IMR-90 (cell line): ENCODE results near the gene LHPP. TPM values are rescaled to one million over a fixed set of nuclear protein-coding genes. Genes with fewer than 3 reads are reported as not detected.

ENCODE experiments used
- ATAC-seq: fragments of 200-7000 bp; cut with Tn5 transposase; 2 replicates; pipeline ENCODE4 v1.9.1; 2020; ENCODE audit warnings: low read depth, mild to moderate bottlenecking, moderate library complexity
- BruUV-seq: library from RNA; stranded (reverse); fragments of 400-500 nt; replicated peaks from 2 replicates; lab custom pipeline; 2021; lab: Mats Ljungman, UMichigan
- CTCF ChIA-PET: fragments of 300-600 bp; formaldehyde crosslinking; extraction: SDS; loops from one replicate; lab custom pipeline; 2021; ENCODE audit warnings: antibody characterized with exemption; lab: Yijun Ruan, JAX
- POLR2A ChIA-PET: fragments of 300-600 bp; sonication (Branson Sonifier 250); formaldehyde crosslinking; loops from one replicate; lab custom pipeline; 2022; ENCODE audit warnings: antibody characterized with exemption; ENCODE audit not compliant: unreplicated experiment; lab: Charles Lee
- DNase-seq: peaks from one replicate; pipeline ENCODE4 v3.0.0; 2013
- H2AFZ ChIP-seq: replicated peaks from 2 replicates; pipeline ENCODE3; 2013; ENCODE audit warnings: low read length, mild to moderate bottlenecking; ENCODE audit not compliant: poor library complexity
- H2AK5ac ChIP-seq: 2 replicates; pipeline ENCODE4 v1.6.1; 2013; ENCODE audit warnings: low read depth, low read length, inconsistent platforms
- H2AK9ac ChIP-seq: replicated peaks from 2 replicates; pipeline ENCODE3; 2013; ENCODE audit warnings: mild to moderate bottlenecking, low read depth, low read length, moderate library complexity; ENCODE audit not compliant: poor library complexity
- H2BK120ac ChIP-seq: 2 replicates; pipeline ENCODE4 v1.6.1; 2013; ENCODE audit warnings: low read depth, low read length, inconsistent platforms
- H2BK15ac ChIP-seq: 3 replicates; pipeline ENCODE4 v1.6.1; 2013; ENCODE audit warnings: low read depth, low read length, inconsistent platforms
- H2BK20ac ChIP-seq: 2 replicates; pipeline ENCODE4 v1.6.1; 2013; ENCODE audit warnings: low read depth, mild to moderate bottlenecking, inconsistent platforms, low read length, moderate library complexity
- H2BK5ac ChIP-seq: 2 replicates; pipeline ENCODE4 v1.6.1; 2013; ENCODE audit warnings: mild to moderate bottlenecking, low read depth, low read length, inconsistent platforms; ENCODE audit not compliant: poor library complexity, severe bottlenecking
- H3K14ac ChIP-seq: replicated peaks from 2 replicates; pipeline ENCODE4 v1.6.1; 2013; ENCODE audit warnings: low read depth, low read length, inconsistent platforms
- H3K18ac ChIP-seq: 2 replicates; pipeline ENCODE4 v1.6.1; 2013; ENCODE audit warnings: low read depth, low read length, control low read depth
- H3K23ac ChIP-seq: 2 replicates; pipeline ENCODE4 v1.6.1; 2013; ENCODE audit warnings: low read depth, low read length, inconsistent platforms
- H3K27ac ChIP-seq: 2 replicates; pipeline ENCODE4 v1.5.1; 2013; ENCODE audit warnings: mild to moderate bottlenecking, control low read depth, low read length; ENCODE audit not compliant: insufficient read depth
- H3K27me3 ChIP-seq: 2 replicates; pipeline ENCODE4 v1.6.1; 2013; ENCODE audit warnings: low read length; ENCODE audit not compliant: control insufficient read depth, insufficient read depth
- H3K36me3 ChIP-seq: 2 replicates; pipeline ENCODE4 v1.6.1; 2013; ENCODE audit warnings: low read length, mixed read lengths; ENCODE audit not compliant: control insufficient read depth, insufficient read depth
- H3K4ac ChIP-seq: 2 replicates; pipeline ENCODE4 v1.6.1; 2013; ENCODE audit warnings: low read depth, low read length, inconsistent platforms
- H3K4me1 ChIP-seq: 2 replicates; pipeline ENCODE4 v1.6.1; 2013; ENCODE audit warnings: low read length, mixed read lengths; ENCODE audit not compliant: control insufficient read depth, insufficient read depth
- H3K4me2 ChIP-seq: 2 replicates; pipeline ENCODE4 v1.6.1; 2013; ENCODE audit warnings: low read depth, mild to moderate bottlenecking, control low read depth, low read length, moderate library complexity
- H3K4me3 ChIP-seq: 2 replicates; pipeline ENCODE4 v1.5.1; 2013; ENCODE audit warnings: low read depth, mild to moderate bottlenecking, control low read depth, low read length, moderate library complexity; ENCODE audit not compliant: insufficient read depth
- H3K56ac ChIP-seq: 2 replicates; pipeline ENCODE4 v1.6.1; 2013; ENCODE audit warnings: low read length, inconsistent platforms; ENCODE audit not compliant: insufficient read depth; ENCODE audit errors: extremely low read depth
- H3K79me1 ChIP-seq, 2 experiments: 2 replicates each; pipeline ENCODE4 v1.6.1; 2013; ENCODE audit warnings: low read length in 2 of 2, inconsistent platforms in 1 of 2, low read depth in 1 of 2
- H3K9ac ChIP-seq: 2 replicates; pipeline ENCODE4 v1.6.1; 2013; ENCODE audit warnings: low read depth, low read length, control low read depth
- H3K9me1 ChIP-seq: 2 replicates; pipeline ENCODE4 v1.6.1; 2013; ENCODE audit warnings: low read length, inconsistent platforms; ENCODE audit not compliant: insufficient read depth
- H3K9me3 ChIP-seq: 2 replicates; pipeline ENCODE4 v1.6.1; 2013; ENCODE audit warnings: low read length; ENCODE audit not compliant: control insufficient read depth, insufficient read depth
- H4K20me1 ChIP-seq: 2 replicates; pipeline ENCODE4 v1.6.1; 2013; ENCODE audit warnings: low read length, inconsistent platforms; ENCODE audit not compliant: insufficient read depth
- H4K5ac ChIP-seq: 2 replicates; pipeline ENCODE4 v1.6.1; 2013; ENCODE audit warnings: mild to moderate bottlenecking, low read depth, low read length, control low read depth
- H4K8ac ChIP-seq, 2 experiments: 2 replicates each; pipeline ENCODE4 v1.6.1; 2013; ENCODE audit warnings: low read depth in 2 of 2, low read length in 2 of 2, control low read depth in 1 of 2, inconsistent platforms in 1 of 2
- H4K91ac ChIP-seq: 2 replicates; pipeline ENCODE4 v1.6.1; 2013; ENCODE audit warnings: low read depth, low read length, inconsistent platforms; ENCODE audit not compliant: insufficient read depth
- MAFK ChIP-seq: IDR thresholded peaks from 2 replicates; pipeline ENCODE4 v1.6.1; 2012; ENCODE audit warnings: low read depth, low read length, improper control_type of control experiment
- NFE2L2 ChIP-seq: fragments of 150-350 bp; IDR thresholded peaks from 2 replicates; pipeline ENCODE4 v1.6.1; 2016; ENCODE audit warnings: low read depth, mild to moderate bottlenecking, low read length
- WGBS, 2 experiments: methylation state at CpG; one replicate each; pipeline versions ENCODE4 v1.1.5 to v1.1.7; 2013; ENCODE audit warnings: missing lambda C conversion rate in 2 of 2; ENCODE audit not compliant: insufficient read length in 1 of 2; ENCODE audit errors: extremely low coverage in 2 of 2; 5-methylcytosine and 5-hydroxymethylcytosine counted together
- dilution Hi-C: fragments of 300-500 bp; cut with HindIII; formaldehyde crosslinking; loops from one replicate; pipeline ENCODE4 v1.14.3; 2018; ENCODE audit warnings: low sequenced_read_pairs; ENCODE audit not compliant: unreplicated experiment
- in situ Hi-C: fragments of 300-500 bp; cut with MboI; formaldehyde crosslinking; loops from 3 replicates; pipeline ENCODE4 v1.14.3; 2019; ENCODE audit warnings: low sequenced_read_pairs, inconsistent platforms, mixed read lengths
- intact Hi-C: fragments of 100-400 bp; cut with micrococcal nuclease; formaldehyde crosslinking; loops from 2 replicates; pipeline ENCODE4 v1.10.0; 2022
- polyA plus RNA-seq, 3 experiments: library from polyadenylated mRNA; depleted of rRNA; stranded (reverse); fragments of >200 nt; gene quantifications; 2 replicates each; pipeline ENCODE4 v1.2.3, GENCODE V29; 2012; ENCODE audit warnings: low replicate concordance in 1 of 3
- total RNA-seq: library from RNA; depleted of rRNA; stranded (reverse); fragments of >200 nt; gene quantifications from 2 replicates; pipeline ENCODE4 v1.2.3, GENCODE V29; 2012

The LHPP gene
- total and polyA plus RNA-seq, 2 of the 4 experiments (the other 2 are of a cell fraction), result 2.7 to 8.3 TPM

DNA sequence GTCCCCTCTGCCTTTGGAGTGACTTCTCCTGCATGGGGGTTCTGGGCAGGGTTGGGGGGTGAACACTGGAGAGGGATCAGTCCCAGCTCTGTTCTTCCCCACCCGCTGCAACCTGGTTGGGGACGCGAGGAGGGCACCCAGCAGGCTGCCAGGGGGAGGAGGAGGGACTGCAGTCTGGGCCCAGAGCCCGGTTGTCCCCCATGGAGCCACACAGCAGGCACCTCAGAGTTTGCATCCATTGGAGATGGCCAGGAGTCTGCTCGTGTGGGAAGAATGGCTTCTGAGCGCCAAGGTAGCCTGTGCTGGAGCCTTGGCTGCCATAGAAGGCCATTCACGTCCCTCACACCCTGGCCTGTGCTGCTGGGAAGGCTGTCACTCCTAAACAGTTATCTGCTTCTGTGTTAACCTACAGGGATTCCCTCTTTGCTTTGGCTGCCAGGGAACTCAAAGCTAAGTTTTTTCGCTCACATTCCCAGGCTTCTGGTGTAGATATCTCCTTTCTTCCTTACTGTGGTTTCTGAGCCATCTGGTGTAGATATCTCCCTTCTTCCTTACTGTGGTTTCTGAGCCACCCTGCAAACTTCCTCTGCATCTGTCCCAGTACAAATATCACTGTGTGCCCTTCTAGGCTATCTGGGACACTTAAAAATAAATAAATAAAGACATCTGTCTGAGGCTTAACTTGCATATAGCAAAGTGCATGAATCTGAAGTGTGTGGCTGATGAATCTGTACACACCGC lies 133.7 kb downstream of the LHPP start:
- no peak overlapping the region for H3K27ac ChIP-seq
- ATAC-seq, result no peak
- no peak overlapping the region for H3K23ac ChIP-seq
- no TSS peak for BruUV-seq
- H4K91ac ChIP-seq, result no peak overlapping the region
- no peaks in the 10 kb centered on the region for H3K4me1 ChIP-seq
- H3K18ac ChIP-seq, result no peak overlapping the region
- no peak overlapping the region for H4K5ac ChIP-seq
- no peak for TF ChIP-seq MAFK
- TF ChIP-seq NFE2L2, result no peak
- peak overlapping the region; percentile 14 for H2AK9ac ChIP-seq
- H3K56ac ChIP-seq, result no peak overlapping the region
- no peak overlapping the region for H2BK20ac ChIP-seq
- in situ Hi-C loops (no loop called here), dilution Hi-C loops (no loop called here), intact Hi-C loops (no loop called here)
- no peaks in the 10 kb centered on the region for H3K36me3 ChIP-seq
- no peaks in the 10 kb centered on the region for H3K9me1 ChIP-seq
- no peak overlapping the region for H3K4me3 ChIP-seq
- H3K4me2 ChIP-seq, result no peak overlapping the region
- H2AFZ ChIP-seq, result no peak overlapping the region
- H2BK5ac ChIP-seq, result no peak overlapping the region
- H3K9me3 ChIP-seq, result peaks cover 12% of the 10 kb centered on the region
- H4K8ac ChIP-seq, result no peak overlapping the region
- WGBS, 2 experiments, result 86% methylated on average over 2 of the region's 9 CpGs; no CpG with 5 or more reads in 1 of the 2 experiments
- ChIA-PET CTCF (no interaction called here), POLR2A (no interaction called here)
- H3K9ac ChIP-seq, result no peak overlapping the region
- DNase-seq, result no peak
- no peak overlapping the region for H2BK15ac ChIP-seq
- no peak overlapping the region for H2AK5ac ChIP-seq
- H3K14ac ChIP-seq, result no peak overlapping the region
- H3K79me1 ChIP-seq, result no peaks in the 10 kb centered on the region
- peaks cover 3% of the 10 kb centered on the region; the same call in 1 of the 2 replicates for H3K27me3 ChIP-seq
- H2BK120ac ChIP-seq, result no peak overlapping the region
- no peak overlapping the region for H3K4ac ChIP-seq
- H4K20me1 ChIP-seq, result no peaks in the 10 kb centered on the region
